ENCODE measurements around the gene RTRAF.

Gene RTRAF

DNA sequence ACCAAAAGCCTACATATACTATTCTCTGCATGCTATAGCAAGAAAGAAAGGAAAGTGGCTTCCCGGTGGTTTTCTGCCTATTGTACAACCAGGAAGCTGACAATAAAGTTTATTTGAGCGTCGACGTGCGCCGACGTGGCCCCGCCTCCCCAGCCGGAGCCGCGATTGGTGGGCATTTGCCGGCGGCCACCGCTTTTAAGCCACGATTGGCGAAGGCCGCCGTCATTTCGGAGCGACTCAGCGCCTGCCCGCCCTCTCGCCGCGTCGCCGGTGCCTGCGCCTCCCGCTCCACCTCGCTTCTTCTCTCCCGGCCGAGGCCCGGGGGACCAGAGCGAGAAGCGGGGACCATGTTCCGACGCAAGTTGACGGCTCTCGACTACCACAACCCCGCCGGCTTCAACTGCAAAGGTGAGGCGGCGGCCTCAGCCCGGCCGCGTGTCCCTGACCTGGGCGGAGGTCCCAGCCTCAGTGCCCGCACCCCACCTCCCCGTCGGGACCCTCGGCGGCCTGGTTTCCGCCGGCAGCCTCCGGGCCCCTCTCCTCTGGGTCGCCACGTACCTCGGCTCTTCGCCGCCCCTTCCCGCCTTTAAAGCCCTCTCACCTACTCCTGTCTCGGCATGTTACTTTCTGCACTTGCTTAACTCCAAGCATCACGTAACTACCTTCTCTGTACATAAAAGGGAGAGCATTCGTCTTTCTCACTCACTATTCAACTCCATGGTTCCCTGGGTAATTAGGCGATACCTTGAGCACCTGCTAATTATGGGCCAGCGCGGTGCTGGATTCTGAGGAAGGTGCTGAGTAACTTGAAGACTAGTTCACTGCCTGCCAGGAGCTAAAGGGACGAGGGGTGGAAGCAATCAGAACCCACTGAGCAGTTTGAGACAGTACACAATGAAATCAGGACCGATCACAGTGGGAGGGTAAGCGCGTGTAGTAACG lies at the start of gene RTRAF:
Gene RTRAF, plus strand, starts transcription at position 254 of the 942 bp plus-strand sequence. Its CDS starts 94 bp downstream, at position 348.
- peak; percentile 92 to 93 for DNase-seq

GRCh38 chr14:51939755-51940301 lies 49.5 kb upstream of the RTRAF start:
- DNase-seq: no peak

DNA sequence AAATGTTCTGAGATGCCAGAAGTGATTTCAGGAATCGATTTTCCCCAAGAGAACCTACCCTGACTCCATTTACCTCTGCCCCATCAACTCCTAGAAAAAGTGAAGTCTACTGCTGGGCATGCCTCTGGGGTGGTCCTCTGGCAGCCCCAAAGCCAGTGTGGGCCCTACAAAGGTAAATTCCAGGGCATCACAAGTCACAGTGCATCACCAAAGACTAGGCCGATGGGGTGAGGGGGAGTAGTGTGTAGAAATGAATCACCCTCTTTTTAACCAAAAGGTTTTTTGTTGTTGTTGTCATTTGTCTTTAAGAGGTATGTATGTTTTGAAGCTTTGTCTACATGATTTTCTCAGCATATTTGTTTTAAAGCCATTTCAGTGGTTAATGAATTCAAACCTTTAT lies 46.4 kb upstream of the RTRAF start:
- no peak for DNase-seq

- no peak for DNase-seq
Measured at GRCh38 chr14:51950007-51950406, 39.3 kb upstream of the RTRAF start.

DNA sequence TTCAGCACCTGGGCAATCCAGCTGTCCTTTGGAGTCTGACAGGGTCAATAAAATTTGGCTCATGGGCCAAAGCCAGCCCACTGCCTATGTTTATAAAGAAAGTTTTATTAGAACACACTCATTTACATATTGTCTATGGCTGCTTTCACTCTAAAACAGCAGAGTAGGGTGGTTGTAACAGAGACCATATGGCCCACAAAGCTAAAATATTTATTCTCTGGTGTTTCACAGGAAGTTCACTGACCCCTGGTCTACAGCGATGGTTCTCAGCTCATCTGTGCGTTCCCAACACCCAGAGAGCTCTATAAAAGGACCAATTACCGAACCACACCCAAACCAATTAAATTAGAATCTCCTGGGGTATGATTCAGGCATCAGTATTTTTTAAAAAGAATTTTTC lies 37.7 kb upstream of the RTRAF start:
- DNase-seq: no peak

DNA sequence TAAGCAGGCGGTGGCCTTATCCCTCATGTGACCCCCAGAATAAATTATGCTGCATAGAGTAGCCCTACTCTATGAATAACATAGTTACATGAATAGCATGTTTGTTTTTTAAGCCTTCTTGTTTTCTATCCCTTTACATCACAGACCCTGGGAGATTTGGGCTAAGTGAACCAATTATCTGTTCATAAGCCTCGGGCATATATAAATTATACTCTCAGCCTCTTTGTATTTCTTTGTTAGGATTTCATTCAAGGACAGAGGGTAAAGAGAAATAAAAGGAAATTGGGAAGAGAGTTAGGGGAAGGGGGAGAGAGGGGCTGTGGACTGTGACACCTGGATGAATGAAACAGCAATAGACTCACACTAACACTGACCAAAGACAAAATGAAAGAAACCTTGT lies 35.3 kb upstream of the RTRAF start:
- DNase-seq: no peak

DNA sequence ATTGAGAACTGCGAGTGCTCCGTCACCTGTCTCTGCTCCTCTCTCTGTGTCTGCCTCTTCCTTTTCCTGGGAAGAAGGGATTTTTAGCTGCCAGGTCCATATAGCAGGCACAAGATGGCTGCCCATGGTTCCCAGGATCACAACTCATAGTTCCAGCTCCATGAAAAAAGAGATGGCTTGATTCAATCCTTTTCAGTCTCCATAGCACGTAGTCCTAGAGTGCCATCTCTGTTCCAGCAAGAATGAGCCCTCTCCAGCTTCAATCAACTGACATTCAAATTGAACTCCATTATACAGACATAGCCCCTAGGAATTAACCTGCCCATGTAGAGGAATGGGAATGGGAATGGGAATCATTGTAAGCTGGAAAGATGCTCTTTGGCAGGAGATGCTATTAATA lies 34.7 kb upstream of the RTRAF start:
- DNase-seq: no peak

GRCh38 chr14:51957950-51958349 lies 31.4 kb upstream of the RTRAF start:
- DNase-seq: no peak

DNA sequence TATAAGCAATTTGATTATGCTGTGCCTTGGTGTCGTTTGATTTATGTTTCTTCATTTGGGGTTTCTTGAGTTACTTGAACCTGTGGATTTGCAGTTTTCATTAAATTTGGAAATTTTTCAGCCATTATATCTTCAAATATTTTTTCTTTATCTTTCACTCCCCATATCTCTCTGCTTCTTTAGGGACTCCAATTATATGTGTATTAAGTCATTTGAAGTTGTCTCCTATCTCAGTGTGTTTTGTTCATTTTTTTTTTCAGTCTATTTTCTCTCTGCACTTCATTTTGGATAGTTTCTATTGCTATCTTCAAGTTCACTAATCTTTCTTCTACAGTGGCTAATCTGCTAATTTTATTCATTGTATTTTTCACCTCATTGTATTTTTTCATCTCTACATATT lies 29.4 kb upstream of the RTRAF start:
- DNase-seq: no peak

GRCh38 chr14:51960866-51961265 lies 28.5 kb upstream of the RTRAF start:
- no peak for DNase-seq

- no peak for DNase-seq
Measured at GRCh38 chr14:51962711-51963110, 26.6 kb upstream of the RTRAF start.

DNA sequence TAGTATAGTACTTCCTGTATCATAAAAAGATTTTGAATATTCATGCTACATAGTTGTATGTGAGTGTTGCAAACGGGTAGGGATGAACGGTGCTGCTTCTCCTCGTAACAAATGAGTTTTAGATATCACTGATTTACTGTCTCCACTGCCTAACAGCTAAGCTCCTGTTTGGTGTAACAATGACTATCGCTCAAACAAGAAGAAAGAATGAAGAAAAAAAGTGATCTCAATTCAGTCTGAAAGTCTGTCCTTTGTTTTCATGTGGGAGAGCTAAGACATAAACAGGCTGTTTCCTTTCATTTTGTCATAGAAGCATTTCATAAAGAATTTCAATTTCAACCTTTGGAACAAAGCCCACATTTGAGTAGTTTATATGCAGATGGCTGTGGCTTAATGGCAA lies 26.1 kb upstream of the RTRAF start:
- no peak for DNase-seq

GRCh38 chr14:51967521-51967920 lies 21.8 kb upstream of the RTRAF start:
- no peak for DNase-seq

DNA sequence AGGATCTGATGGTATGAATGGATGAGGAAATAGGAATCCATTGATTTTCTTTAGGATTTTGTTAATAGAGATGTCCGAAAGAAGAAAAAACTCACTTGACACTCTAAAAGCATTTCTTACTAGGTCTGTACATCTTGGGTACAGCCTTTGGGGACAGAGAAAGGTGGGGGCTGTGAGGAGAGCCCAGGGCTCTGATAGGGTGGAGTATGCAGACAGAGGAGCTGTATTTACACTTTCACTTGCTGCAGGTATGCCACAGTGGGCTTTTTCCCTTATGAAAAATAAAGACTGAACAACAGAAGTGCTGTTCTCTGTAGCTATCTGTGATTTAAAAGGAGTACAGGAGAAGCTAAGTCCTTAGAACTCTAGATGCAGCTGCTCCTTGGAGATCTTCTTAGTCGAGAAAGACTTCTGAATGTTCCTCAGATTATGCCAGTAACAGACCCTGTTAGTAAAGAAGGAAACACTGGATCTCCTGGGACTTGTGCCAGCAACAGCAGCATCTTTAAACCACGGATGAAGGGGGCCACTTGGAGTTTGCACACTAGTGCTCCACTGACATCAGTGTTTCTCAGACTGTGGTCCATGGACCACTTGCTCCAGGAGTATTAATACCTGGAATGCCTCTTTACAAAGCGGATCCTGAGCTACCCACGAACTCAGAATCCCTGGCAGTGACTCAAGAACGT lies 19.4 kb upstream of the RTRAF start:
- no peak for DNase-seq

GRCh38 chr14:51972566-51972965 lies 16.8 kb upstream of the RTRAF start:
- no peak for DNase-seq

DNA sequence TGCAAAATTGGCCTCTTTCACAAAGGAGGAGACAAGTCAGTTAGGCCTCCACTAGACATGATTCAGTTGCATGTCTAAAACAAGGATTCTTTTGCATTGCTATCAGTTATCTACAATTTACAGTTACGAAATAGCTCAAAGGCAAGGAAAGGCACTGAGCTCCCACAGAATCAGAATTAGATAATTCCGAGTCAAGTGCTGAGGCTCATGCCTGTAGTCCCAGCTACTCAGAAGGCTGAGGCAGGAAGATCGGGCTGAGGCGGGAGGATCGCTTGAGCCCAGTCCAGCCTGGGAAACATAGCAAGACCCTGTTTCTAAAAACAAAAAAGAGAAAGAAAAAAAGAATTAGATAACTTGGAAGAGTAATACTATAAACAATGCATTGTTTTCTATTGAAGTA lies 12.3 kb upstream of the RTRAF start:
- no peak for DNase-seq

DNA sequence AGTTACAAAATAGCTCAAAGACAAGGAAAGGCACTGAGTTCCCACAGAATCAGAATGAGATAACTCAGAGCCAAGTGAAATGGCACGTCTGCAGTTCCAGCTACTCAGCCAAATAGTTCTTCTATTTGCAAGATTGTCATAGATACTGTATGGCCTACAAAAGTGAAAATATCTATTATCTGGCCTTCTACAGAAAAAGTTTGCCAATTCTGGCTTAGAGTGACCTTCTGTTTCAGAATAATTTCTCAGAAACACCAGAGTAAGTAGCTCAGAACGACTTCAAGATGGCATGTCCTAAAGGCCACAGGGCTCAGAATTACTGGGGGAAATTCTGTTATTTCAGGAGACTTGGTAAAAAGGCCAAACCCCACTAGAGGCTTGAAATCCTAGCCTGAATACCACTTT lies 10.7 kb upstream of the RTRAF start:
- DNase-seq: no peak

DNA sequence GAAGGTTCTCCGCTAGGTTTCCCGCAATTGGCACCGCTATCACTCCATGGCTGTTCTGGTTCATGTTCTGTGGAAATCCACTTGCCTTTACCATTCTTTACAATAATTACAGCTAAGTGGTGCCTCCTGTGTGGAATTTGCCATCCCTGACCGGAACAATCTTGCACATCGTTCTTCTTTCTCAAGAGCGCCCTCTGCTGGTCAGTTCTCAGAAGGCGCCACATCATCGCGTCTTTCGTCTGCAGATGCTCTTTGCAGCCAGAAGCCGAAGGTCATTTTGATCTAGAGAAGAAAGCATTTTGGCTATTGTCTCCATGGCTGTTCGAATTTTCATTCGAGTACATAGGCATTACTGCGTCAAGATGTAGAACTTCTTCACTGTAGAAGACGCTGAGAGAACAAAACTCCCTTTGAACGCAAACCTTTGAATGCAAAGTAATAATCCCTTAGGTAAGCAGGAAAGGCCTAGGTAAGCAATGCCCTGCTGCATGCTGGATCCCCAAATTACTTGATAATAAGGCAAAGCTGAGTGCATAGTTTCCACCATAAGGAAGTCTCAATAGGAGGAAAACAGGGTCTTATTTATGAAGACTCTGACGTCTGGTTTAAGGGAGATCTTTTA lies 10.1 kb upstream of the RTRAF start:
- DNase-seq: peak; percentile 88 to 89

- no peak for DNase-seq
Measured at GRCh38 chr14:51981218-51981854, 8.0 kb upstream of the RTRAF start.

- DNase-seq: no peak
Measured at GRCh38 chr14:51988221-51988620, 1.1 kb upstream of the RTRAF start.

- no peak for DNase-seq
Measured at GRCh38 chr14:51990488-51990887, 1.1 kb downstream of the RTRAF start.

GRCh38 chr14:51993285-51993920 lies 4.1 kb downstream of the RTRAF start:
- DNase-seq: no peak
